Measurements from ENCODE around the gene CYP2J2. TPM values are rescaled to one million over a fixed set of nuclear protein-coding genes. Genes with fewer than 3 reads are reported as not detected.
A peak's percentile ranks its signal among the peaks of the same experiment; 100 is the strongest.
"Not testable (repeated sequence)": the region's sequence is repeated elsewhere in the genome, so short reads cannot be mapped to it uniquely, and the experiment has no call there.

CYP2J2 gene
- total RNA-seq, 2 donors from 2014 or later, result 2.3 to 4.9 TPM

DNA sequence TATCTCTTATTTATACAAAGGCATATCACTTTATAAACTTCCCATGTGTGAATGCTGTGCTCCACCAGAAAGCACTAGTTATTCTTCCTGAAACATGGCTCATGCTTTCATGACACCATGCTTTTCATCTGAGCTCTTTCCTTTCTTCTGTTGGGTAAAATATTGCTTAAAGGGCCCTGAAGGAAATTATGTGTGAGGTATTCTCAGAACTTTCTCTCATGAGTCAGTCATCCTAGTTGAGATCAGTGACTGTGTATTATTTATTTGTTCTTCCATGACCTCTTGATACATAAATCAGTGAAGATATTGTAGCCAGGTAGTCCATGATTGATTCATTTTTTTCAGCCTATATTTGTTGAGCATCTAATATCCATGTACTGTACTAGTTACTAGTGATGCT is 54.8 kb downstream of the CYP2J2 start:
- H3K9me3 ChIP-seq, result no peaks in the 10 kb centered on the region
- ATAC-seq (no peak), DNase-seq (no peak)
- H3K27me3 ChIP-seq, result no peaks in the 10 kb centered on the region
- H3K36me3 ChIP-seq (replicated peaks in 1 of 2; ENCODE audit: insufficient read depth in 1 of 2, low read depth in 2 of 2), result peaks cover 0 to 12% of the 10 kb centered on the region in 2 donors
- H3K4me1 ChIP-seq, result no peaks in the 10 kb centered on the region
- TF ChIP-seq, protein P1, sequence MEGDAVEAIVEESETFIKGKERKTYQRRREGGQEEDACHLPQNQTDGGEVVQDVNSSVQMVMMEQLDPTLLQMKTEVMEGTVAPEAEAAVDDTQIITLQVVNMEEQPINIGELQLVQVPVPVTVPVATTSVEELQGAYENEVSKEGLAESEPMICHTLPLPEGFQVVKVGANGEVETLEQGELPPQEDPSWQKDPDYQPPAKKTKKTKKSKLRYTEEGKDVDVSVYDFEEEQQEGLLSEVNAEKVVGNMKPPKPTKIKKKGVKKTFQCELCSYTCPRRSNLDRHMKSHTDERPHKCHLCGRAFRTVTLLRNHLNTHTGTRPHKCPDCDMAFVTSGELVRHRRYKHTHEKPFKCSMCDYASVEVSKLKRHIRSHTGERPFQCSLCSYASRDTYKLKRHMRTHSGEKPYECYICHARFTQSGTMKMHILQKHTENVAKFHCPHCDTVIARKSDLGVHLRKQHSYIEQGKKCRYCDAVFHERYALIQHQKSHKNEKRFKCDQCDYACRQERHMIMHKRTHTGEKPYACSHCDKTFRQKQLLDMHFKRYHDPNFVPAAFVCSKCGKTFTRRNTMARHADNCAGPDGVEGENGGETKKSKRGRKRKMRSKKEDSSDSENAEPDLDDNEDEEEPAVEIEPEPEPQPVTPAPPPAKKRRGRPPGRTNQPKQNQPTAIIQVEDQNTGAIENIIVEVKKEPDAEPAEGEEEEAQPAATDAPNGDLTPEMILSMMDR (IDR thresholded peaks at IDR 0.05), result no peak
- no peak for TF ChIP-seq POLR2A (IDR thresholded peaks at IDR 0.05)
- no peak overlapping the region for H3K4me3 ChIP-seq
- intact Hi-C loops (cut with DNase I), result no loop called here
- H3K27ac ChIP-seq, result no peak overlapping the region

DNA sequence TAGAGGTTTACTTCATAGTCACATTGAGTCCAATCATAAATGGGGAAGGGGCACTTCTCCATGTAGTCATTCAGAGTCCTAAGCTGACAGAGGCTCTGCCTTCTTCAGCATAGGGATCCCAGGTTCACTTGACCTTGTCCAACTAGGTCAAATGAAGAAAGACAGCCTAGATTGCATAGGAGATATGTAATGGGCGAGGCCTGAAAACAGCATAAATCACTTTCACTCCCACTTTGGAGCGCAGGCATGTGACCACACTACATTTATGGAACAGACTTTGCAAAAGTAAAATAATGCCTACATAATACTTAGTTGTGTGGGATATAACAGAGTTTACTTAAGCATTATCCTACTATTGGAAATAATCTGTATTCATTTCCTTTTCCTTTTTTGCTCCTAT is 60.1 kb downstream of the CYP2J2 start:
- no peak for TF ChIP-seq POLR2A (IDR thresholded peaks at IDR 0.05)
- TF ChIP-seq, protein P1 (IDR thresholded peaks at IDR 0.05), result no peak
- WGBS, 2 donors, result 90 to 93% methylated on average over 2 of the region's 2 CpGs
- Histone ChIP-seq H3K36me3 (replicated peaks in 1 of 2; ENCODE audit: insufficient read depth in 1 of 2, low read depth in 2 of 2) (peaks cover 0 to 20% of the 10 kb centered on the region in 2 donors), H3K27ac (no peak overlapping the region), H3K27me3 (no peaks in the 10 kb centered on the region), H3K9me3 (no peaks in the 10 kb centered on the region), H3K4me3 (no peak overlapping the region), H3K4me1 (no peaks in the 10 kb centered on the region)
- intact Hi-C loops (cut with DNase I), result no loop called here
- ATAC-seq (no peak), DNase-seq (no peak)

DNA sequence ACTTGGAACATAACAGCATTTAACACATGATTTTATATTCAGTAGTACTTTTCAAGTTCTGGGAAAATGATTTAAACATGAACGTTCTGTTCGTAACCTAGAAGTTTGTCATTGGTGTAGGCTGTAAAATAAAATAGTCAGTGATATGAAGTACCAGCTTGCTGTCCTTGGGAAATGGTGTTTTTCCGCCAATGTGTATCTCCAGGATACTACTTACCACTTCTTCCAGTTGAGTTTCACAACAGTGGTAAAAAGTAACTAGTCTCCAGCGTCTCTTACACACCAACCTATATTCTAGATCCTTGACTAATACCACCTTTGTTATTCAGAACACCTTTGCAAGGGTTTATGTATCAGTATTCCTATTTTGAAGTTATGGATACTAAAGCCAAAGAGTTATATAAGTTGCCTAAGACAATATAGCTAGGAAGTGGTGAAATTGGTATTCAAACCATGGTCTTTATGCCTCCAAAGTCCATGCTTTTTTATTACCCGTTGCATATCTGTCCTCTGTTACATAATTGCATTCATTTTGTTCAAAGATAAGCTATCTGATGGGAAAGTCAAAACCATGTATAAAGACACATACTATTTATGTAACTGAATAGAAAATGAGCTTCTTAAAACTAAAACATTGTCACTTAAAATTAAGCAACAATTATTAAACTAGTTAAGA is 68.8 kb downstream of the CYP2J2 start:
- Histone ChIP-seq H3K9me3 (no peaks in the 10 kb centered on the region), H3K27me3 (no peaks in the 10 kb centered on the region), H3K36me3 (replicated peaks in 1 of 2; ENCODE audit: insufficient read depth in 1 of 2, low read depth in 2 of 2) (peaks cover 0 to 8% of the 10 kb centered on the region in 2 donors), H3K27ac (peak overlapping the region; percentile 15 to 78 (median 42)), H3K4me1 (peaks cover 25% of the 10 kb centered on the region), H3K4me3 (no peak overlapping the region)
- 49 to 57% methylated on average over 5 of the region's 5 CpGs for WGBS, 2 donors
- intact Hi-C loops (cut with DNase I), result no loop called here
- DNase-seq, result no peak
- no peak for ATAC-seq
- TF ChIP-seq, protein P1 (IDR thresholded peaks at IDR 0.05), result no peak
- no peak for TF ChIP-seq POLR2A (IDR thresholded peaks at IDR 0.05)

DNA sequence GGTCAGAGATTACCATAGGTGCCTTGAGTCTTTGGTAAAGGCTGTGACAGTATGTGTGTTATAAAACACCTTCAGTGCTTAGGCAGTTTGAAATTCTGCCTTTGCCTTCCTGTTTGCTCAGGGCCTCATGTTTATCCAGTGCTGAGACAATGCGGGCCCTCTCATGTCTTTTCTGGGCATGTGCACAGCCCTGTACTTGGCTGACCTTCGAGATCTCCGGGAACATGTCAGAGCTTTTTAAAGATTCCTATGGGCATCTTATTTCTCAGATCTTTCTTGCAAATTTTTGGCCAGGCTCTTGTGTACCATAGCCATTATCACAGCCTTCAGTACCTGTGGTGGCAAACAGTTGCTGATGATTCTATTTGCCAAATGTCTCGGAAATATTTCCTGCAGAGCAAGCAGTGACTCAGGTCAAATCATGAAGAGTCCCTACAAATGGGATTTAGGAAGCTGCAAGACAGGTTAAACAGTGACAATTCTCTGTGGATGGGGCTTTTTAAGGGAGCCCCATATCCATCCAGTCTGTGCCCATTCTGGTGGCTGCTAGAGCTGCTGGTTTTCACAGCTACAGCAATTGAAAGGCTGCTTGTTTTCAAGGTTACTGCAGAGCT is 69.7 kb downstream of the CYP2J2 start:
- Histone ChIP-seq H3K36me3 (replicated peaks in 1 of 2; ENCODE audit: insufficient read depth in 1 of 2, low read depth in 2 of 2) (peaks cover 0 to 8% of the 10 kb centered on the region in 2 donors), H3K27me3 (no peaks in the 10 kb centered on the region), H3K4me3 (no peak overlapping the region), H3K9me3 (no peaks in the 10 kb centered on the region), H3K4me1 (peaks cover 29% of the 10 kb centered on the region), H3K27ac (peak overlapping the region; percentile 15 to 78 (median 42))
- TF ChIP-seq, protein P1 (IDR thresholded peaks at IDR 0.05), result no peak
- no peak for TF ChIP-seq POLR2A (IDR thresholded peaks at IDR 0.05)
- intact Hi-C loops (cut with DNase I), result no loop called here
- DNase-seq (peak; percentile 50 to 73 (median 66)), ATAC-seq (peak; percentile 88)
- 10 to 29% methylated on average over 4 of the region's 4 CpGs for WGBS, 2 donors

DNA sequence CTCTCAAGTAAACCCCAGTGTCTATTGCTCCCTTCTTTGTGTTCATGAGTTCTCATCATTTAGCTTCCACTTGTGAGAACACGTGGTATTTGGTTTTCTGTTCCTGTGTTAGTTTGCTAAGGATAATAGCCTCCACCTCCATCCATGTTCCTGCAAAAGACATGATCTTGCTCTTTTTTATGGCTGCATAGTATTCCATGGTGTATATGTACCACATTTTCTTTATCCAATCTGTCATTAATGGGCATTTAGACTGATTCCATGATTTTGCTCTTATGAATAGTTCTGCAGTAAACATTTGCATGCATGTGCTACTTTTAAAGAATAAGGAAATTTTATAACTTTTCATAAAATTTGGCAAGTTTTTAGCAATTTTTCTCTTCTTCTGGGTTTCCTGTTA is 71.3 kb downstream of the CYP2J2 start:
- H3K27ac ChIP-seq; H3K36me3 ChIP-seq (replicated peaks in 1 of 2; ENCODE audit: insufficient read depth in 1 of 2, low read depth in 2 of 2); H3K4me3 ChIP-seq; DNase-seq; intact Hi-C loops (cut with DNase I); H3K27me3 ChIP-seq; ATAC-seq; H3K9me3 ChIP-seq: not testable (repeated sequence)
- peaks cover 29% of the 10 kb centered on the region for H3K4me1 ChIP-seq
- WGBS, 2 donors, result 92 to 95% methylated on average over 1 of the region's 1 CpG

All from body of pancreas (tissue), 4 donors.